Skeletal muscle cell (primary cell): ENCODE data around the gene DPYSL5.

Source experiments
- DNase-seq: peaks from one replicate; pipeline ENCODE4 v3.0.0-alpha.2; 2010; ENCODE audit warnings: low read depth
- H3K4me3 ChIP-seq: 2 replicates; pipeline ENCODE4 v1.5.1; 2011; ENCODE audit warnings: low read depth, mild to moderate bottlenecking, control low read depth, low read length, moderate library complexity

DPYSL5 gene

GRCh38 chr2:26897807-26898479 lies 50.0 kb downstream of the DPYSL5 start:
- no peak for DNase-seq
- H3K4me3 ChIP-seq, result no peak overlapping the region

- no peak for DNase-seq
- no peak overlapping the region for H3K4me3 ChIP-seq
Observed at GRCh38 chr2:26898480-26899078, 50.6 kb downstream of the DPYSL5 start.

GRCh38 chr2:26899500-26900164 lies 51.7 kb downstream of the DPYSL5 start:
- DNase-seq, result no peak
- H3K4me3 ChIP-seq, result no peak overlapping the region

- H3K4me3 ChIP-seq, result no peak overlapping the region
- DNase-seq, result no peak
Observed at GRCh38 chr2:26900831-26901321, 52.9 kb downstream of the DPYSL5 start.

GRCh38 chr2:26901326-26902183 lies 53.6 kb downstream of the DPYSL5 start:
- DNase-seq, result no peak
- H3K4me3 ChIP-seq, result no peak overlapping the region

- DNase-seq, result no peak
- no peak overlapping the region for H3K4me3 ChIP-seq
Observed at GRCh38 chr2:26903676-26904075, 55.7 kb downstream of the DPYSL5 start.

GRCh38 chr2:26904839-26905238 lies 56.9 kb downstream of the DPYSL5 start:
- DNase-seq, result no peak

GRCh38 chr2:26905341-26906198 lies 57.6 kb downstream of the DPYSL5 start:
- no peak overlapping the region for H3K4me3 ChIP-seq
- no peak for DNase-seq

More at GRCh38 chr2:26904839-26905238, 56.9 kb downstream of the DPYSL5 start:
- H3K4me3 ChIP-seq, result no peak overlapping the region

- DNase-seq, result no peak
- H3K4me3 ChIP-seq, result no peak overlapping the region
Observed at GRCh38 chr2:26907416-26907815, 59.5 kb downstream of the DPYSL5 start.

GRCh38 chr2:26910176-26910575 lies 62.2 kb downstream of the DPYSL5 start:
- no peak for DNase-seq
- no peak overlapping the region for H3K4me3 ChIP-seq

- no peak for DNase-seq
- no peak overlapping the region for H3K4me3 ChIP-seq
Observed at GRCh38 chr2:26911911-26912861, 64.3 kb downstream of the DPYSL5 start.

- no peak for DNase-seq
- no peak overlapping the region for H3K4me3 ChIP-seq
Observed at GRCh38 chr2:26913606-26913998, 65.7 kb downstream of the DPYSL5 start.

- no peak overlapping the region for H3K4me3 ChIP-seq
- no peak for DNase-seq
Observed at GRCh38 chr2:26913999-26914658, 66.2 kb downstream of the DPYSL5 start.

GRCh38 chr2:26914659-26915310 lies 66.9 kb downstream of the DPYSL5 start:
- DNase-seq, result no peak
- no peak overlapping the region for H3K4me3 ChIP-seq

- no peak overlapping the region for H3K4me3 ChIP-seq
- no peak for DNase-seq
Observed at GRCh38 chr2:26915316-26915715, 67.4 kb downstream of the DPYSL5 start.

- no peak overlapping the region for H3K4me3 ChIP-seq
Observed at GRCh38 chr2:26916128-26916692, 68.3 kb downstream of the DPYSL5 start.

More at GRCh38 chr2:26916128-26916692, 68.3 kb downstream of the DPYSL5 start:
- no peak for DNase-seq
